GM19193 (cell line): ENCODE results near the gene OBP2A.

Experiments used
- POLR2A ChIP-seq: IDR thresholded peaks from 4 replicates; pipeline ENCODE4 v1.6.1; 2011; ENCODE audit not compliant: insufficient read depth, insufficient read length; ENCODE audit errors: extremely low read depth

The OBP2A gene

DNA sequence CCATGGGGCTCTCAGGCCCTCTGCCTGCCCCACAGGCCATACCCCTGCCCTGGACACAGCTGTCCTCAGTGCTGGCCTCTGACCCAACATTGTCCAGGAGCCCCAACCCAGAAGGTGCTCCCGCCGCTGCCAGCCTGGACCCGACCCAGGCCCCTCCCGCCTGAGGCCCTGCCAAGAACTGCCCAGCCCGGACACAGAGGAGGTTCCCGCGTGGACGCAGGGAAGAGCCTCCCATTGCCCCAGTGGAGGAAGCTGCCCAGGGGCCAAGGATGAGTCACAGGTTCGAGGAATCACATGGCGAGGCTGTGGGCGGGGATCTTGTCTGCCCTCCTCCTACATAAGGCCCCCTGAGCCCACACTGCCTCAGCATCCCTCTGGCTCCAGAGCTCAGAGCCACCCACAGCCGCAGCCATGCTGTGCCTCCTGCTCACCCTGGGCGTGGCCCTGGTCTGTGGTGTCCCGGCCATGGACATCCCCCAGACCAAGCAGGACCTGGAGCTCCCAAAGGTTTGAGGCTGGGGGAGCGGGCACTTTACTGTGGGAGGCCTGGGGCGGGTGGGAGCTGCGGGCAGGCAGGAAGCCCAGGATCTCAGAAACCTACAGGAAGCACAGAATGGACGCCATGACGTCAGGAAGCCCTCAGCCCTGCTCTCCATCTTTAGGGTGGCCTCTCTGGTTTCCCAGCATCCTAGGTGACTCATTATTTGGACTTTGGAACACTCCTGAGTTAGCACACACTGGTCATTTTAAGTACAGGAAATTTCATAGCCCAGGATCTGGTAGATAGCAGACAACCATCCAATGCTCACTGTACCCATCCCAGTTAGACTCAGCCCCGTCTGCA lies 15.7 kb downstream of the OBP2A start, which contains the start of gene PAEP:
PAEP (plus strand) TSS at position 366 of the 844 bp plus-strand sequence.
- TF ChIP-seq POLR2A = no peak

DNA sequence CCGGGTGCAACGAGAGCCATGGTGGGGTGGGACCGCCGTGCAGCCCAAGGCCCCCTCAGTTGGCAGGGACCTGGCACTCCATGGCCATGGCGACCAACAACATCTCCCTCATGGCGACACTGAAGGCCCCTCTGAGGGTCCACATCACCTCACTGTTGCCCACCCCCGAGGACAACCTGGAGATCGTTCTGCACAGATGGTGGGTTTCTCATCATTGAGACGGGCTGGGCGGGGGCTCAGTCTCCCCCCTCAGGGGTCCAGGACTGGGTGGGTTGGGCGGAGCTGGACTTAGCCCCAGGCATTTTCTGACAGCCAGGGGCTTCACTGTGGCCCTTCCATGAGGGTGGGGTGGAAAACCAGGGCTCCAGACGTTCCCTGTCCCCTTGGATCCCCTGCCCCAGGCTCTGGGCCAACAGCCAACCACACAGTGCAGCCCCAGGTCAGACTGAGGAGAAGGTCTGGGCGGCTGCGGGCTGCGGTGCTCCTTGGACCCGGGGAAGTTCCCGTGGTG lies 16.4 kb downstream of the OBP2A start:
- no peak for TF ChIP-seq POLR2A

DNA sequence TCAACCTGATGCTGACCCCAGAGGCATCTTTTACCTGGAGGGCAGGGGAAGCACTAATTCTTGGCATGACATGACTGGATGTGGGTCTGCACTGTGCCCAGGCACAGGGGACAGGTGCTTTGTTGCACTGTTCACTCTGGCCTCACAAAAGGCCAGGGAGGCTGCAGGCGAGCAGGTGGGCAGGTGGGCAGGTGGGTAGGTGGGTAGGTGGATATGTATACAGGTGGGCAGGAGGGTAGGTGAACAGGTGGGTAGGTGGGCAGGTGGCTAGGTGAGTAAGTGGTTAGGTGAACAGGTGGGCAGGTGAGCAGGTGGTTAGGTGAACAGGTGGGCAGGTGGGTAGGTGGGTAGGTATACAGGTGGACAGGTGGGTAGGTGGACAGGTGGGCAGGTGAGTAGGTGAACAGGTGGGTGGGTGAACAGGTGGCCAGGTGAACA lies 17.1 kb downstream of the OBP2A start:
- no peak for TF ChIP-seq POLR2A

DNA sequence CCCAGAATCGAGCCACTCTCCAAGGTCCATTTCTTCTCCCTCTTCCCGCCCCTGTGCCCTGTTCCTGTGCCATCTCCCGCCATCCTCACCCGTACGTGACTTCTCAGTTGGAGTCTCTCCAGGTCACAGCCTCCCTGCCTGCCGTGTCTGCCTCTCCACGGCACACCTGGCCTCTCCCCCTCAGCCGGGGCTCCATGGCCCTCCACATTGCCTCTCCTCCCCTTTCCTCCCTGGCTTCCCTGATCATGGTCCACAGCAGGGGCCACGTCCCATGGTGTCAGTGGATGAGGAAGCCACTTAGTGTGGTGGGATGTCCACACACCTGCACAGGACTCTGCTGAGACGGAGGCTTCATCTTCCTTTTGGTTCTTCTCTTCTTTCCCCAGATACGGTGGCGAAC lies 17.9 kb downstream of the OBP2A start:
- no peak for TF ChIP-seq POLR2A

DNA sequence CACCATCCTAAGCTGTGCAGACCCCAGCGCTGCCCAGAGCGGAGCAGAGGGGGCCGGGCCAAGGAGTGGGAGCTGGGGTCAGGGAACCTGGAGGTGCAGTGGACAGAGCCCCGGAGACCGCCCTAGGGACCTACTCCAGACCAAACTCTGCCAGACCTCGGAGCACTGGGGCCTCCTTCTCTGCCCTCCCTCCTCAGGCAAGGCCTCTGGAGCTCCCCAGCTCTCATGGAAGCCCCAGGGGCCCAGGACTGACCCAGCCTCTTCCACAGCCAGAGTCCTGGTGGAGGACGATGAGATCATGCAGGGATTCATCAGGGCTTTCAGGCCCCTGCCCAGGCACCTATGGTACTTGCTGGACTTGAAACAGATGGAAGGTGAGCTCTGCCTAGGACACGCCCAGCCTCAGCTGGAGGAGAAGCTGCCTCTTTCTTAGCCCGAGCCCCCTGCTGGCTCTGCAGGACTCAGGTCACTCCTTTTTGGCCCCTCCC lies 19.3 kb downstream of the OBP2A start:
- TF ChIP-seq POLR2A = no peak

DNA sequence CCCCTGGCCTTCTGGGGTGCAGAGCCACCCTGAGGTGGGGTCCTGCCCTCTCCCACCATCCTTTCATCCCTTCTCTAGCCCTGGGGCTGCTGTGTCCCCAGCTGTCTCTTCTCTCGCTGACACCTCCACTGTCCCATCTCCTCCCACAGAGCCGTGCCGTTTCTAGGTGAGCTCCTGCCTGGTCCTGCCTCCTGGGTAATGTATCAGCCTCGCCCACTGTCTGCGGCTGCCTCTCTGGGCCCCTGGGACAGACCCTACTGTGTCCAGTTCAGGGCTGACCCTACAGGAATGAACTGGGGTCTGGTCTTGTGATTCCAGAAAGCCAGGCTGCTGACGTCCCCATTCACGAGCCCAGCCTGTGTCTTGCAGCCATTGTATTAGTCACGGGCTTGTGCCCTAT lies 19.7 kb downstream of the OBP2A start:
- no peak for TF ChIP-seq POLR2A

DNA sequence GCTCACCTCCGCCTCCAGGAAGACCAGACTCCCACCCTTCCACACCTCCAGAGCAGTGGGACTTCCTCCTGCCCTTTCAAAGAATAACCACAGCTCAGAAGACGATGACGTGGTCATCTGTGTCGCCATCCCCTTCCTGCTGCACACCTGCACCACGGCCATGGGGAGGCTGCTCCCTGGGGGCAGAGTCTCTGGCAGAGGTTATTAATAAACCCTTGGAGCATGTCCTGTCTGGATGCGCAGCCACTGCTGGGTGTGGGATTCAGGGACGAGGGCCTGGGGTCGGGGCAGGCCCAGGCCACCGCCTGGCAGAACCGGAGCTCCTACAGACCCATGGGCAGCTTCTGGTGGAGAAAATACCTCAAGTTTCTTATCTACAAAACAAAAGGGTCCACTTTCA lies 20.6 kb downstream of the OBP2A start:
- TF ChIP-seq POLR2A = no peak

DNA sequence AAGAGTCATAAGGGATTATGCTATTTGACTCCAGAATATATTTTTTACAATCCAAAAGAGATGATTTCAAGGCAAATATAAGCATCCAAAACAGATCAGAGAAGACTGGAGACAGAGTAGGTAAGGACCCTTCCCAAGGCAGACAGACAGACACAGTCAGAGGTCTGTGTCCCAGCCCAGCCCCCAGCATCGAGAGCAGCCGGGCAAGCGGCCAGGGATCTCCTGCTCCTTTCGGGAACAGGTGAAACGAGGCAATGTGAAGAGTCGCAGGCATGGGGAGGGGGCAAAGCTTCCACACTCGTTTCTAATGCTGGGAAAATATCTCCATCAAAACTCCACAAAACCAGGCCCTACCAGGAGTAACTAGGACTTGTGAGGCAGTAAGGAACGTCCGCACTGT lies 21.4 kb downstream of the OBP2A start:
- TF ChIP-seq POLR2A = no peak

DNA sequence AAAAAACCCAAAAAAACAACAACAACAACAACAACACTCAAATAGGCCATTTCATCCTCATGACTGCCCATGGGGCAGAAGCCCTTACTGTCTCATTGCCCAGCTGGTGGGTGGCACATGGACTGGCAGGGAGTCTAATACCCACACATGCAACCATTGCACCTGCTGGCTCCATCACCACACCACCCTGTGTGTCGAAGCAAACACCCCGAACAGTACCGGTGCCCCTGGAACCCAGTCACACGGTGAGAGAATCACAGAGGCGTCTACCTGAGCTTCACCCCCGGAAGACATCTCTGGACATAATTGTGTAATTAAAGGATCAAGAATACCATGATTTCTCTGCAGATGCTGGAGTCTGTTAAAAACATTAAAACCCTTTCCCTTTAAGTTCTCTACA lies 22.1 kb downstream of the OBP2A start:
- no peak for TF ChIP-seq POLR2A

DNA sequence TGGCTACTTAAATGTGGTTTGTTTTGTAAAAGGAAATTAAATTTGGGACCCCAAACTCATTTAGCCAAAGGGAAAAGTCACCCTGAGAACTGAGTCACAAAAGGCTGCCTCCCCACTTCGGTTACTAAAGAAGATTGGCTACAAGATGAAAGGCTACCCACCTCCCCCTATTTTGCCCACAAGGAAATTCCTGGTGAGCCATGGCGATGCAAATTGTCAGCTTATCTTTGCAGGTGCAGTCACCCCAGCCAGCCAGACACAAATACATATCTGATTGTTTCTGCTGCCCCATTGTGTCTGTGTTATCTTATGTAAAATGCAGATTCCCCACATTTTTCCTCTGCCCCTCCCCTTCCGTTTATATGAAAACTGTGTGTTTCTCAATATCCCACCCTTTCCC lies 24.5 kb downstream of the OBP2A start:
- no peak for TF ChIP-seq POLR2A

DNA sequence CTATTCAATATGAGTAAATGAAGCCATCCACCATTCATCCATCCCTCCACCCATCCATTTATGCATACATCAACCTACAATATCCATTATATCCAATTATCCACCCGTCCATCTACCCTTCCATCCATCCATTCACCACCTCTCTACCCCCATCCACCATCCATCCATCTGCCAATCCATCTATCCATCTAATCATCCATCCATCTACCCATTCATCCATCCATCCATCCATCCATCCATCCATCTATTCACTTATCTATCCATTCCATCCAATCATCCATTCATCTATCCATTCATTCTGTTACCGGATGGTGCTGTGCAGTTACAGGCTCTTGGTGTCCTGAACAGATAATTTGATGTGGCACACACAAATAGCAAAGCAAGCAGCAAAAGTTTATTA lies 26.3 kb downstream of the OBP2A start:
- no peak for TF ChIP-seq POLR2A

DNA sequence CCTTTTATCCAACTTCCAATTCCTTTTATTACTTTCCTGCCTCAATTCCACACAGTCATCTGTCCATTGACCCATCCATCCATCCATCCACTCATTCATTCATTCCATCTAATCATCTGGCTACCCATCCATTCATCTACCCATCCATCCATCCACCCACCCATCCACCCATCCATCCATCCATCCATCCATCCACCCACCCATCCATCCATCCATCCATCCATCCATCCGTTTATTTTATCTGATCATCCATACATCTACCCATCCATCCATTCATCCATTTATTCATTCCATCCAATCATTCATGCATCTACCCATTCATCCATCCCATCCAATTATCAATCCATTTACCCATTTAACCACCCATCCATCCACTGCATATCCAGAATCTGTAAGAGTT lies 27.2 kb downstream of the OBP2A start:
- TF ChIP-seq POLR2A = no peak

DNA sequence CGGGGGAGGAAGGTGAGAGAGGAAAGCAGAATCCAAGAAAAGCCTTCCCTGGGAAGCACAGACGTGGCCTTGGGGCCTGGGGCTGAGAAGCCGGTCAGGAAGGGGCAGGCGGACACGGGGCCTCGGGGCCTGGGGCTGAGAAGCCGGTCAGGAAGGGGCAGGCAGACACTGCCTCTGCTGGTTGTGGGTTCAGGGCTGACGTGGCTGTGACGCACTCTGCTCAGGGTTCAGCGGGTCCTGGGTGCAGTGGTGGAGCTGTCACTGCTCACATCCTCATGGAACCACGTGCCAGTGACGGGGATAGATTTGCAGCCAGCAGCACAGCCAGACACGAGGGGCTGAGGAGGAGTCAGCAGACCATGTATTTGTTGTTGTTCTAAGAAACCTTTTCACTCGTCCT lies 28.4 kb downstream of the OBP2A start:
- no peak for TF ChIP-seq POLR2A

DNA sequence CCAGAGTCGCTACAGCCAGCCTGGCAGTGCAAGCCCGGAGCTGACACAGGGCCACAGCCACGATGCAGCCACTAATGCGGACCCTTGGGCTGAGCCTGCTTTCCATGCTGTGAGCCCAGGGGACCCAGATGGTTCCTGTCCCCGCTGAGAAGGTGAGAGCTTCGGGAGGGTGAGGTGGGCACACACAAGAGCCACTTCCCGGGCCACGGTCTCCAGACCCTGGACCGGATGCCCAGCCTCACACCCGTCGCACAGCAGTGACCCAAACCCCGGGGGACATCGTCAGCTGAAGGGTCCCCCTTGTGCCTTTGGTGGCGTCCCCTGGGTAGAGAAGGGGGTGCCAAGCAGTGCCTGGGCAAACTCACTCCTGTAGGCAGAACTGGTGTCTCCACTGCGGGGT lies 29.0 kb downstream of the OBP2A start:
- no peak for TF ChIP-seq POLR2A

DNA sequence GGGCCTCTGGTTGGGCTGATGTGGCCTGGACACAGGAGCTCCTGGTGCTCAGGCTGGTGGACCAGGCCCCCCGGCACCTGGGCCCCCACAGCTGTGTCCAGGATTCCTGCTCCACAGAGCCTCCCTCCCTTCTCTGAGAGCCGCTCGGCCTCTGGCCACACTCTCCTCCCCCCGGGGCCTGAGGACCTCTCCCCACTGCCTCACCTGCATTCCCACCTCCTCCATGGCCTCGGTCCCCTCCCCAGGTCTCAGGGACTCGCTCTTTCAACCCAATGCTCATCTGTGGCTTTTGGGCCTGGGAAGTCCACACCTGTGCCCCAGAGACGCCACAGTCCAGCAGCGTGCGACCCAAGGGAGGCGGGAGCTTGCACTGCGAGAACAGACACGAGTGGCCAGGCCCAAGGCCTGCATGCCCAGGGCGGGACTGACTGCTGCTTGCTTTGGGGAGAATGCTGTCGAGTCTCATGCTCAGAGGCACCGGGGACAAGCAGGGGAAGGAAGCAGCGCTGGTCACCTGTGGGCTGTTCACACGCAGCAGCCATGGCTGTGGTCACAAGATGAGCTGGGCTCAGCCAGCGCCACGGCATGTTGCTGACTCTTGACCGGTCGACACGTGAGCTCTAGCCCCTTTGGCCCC lies 30.2 kb downstream of the OBP2A start:
- no peak for TF ChIP-seq POLR2A

DNA sequence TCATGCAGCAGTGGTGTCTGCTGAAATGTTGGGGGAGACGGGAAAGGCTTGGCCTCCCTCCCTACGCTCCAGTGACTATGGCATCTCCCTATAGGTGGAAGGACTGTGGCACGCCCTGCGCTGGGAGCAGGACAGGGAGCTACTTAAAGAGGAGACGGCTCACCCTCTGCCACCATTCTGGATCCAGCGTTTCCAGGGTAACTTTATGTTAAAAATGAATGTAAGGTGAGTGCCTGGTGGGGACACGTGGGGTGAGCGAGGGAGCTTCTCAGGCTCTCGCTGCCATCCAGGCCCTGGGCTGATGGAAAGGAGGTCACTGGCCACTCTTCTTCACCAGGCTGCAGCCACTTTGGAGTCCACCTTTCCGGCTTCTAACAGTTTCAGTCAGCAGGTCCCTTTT lies 31.3 kb downstream of the OBP2A start:
- TF ChIP-seq POLR2A = no peak
